GM18951 (cell line): ENCODE results near the gene IL11RA.

ENCODE experiments used
- POLR2A ChIP-seq: IDR thresholded peaks from 4 replicates; pipeline ENCODE4 v1.6.1; 2011; ENCODE audit warnings: mild to moderate bottlenecking; ENCODE audit not compliant: insufficient read length, insufficient read depth; ENCODE audit errors: extremely low read depth
- in situ Hi-C: fragments of 300-500 bp; cut with MboI; formaldehyde crosslinking; loops from one replicate; pipeline ENCODE4 v1.12.0; 2022; ENCODE audit warnings: low sequenced_read_pairs, mixed read lengths, inconsistent platforms; ENCODE audit not compliant: unreplicated experiment

Gene IL11RA

GRCh38 chr9:34690983-34691935, 39.3 kb downstream of the IL11RA start, which contains the start of gene CCL19:
Gene CCL19, minus strand, starts transcription at chr9:34691276. Its CDS starts 137 bp downstream, at chr9:34691139.
- in situ Hi-C loops, result no loop called here
- no peak for TF ChIP-seq POLR2A

- in situ Hi-C loops, result no loop called here
- no peak for TF ChIP-seq POLR2A
Observed at GRCh38 chr9:34691936-34692315, 39.9 kb downstream of the IL11RA start.

- TF ChIP-seq POLR2A, result no peak
- in situ Hi-C loops, result no loop called here
Observed at GRCh38 chr9:34693560-34693959, 41.6 kb downstream of the IL11RA start.

- in situ Hi-C loops, result no loop called here
Observed at GRCh38 chr9:34694811-34695210, 42.8 kb downstream of the IL11RA start.

GRCh38 chr9:34701023-34701768, 49.2 kb downstream of the IL11RA start:
- no peak for TF ChIP-seq POLR2A
- in situ Hi-C loops, result no loop called here

More at GRCh38 chr9:34694811-34695210, 42.8 kb downstream of the IL11RA start:
- TF ChIP-seq POLR2A, result no peak

GRCh38 chr9:34701769-34702736, 50.1 kb downstream of the IL11RA start:
- no peak for TF ChIP-seq POLR2A
- in situ Hi-C loops, result no loop called here

GRCh38 chr9:34707130-34707529, 55.1 kb downstream of the IL11RA start:
- in situ Hi-C loops, result no loop called here
- no peak for TF ChIP-seq POLR2A

- in situ Hi-C loops, result no loop called here
- TF ChIP-seq POLR2A, result no peak
Observed at GRCh38 chr9:34709196-34709978, 57.4 kb downstream of the IL11RA start.

- in situ Hi-C loops, result no loop called here
- TF ChIP-seq POLR2A, result no peak
Observed at GRCh38 chr9:34710023-34710422, 58.0 kb downstream of the IL11RA start, which contains the start of gene CCL21. Gene CCL21, minus strand, starts transcription at chr9:34710136. Its CDS starts 70 bp downstream, at chr9:34710066.
